HT-29 (cell line): ENCODE results near the gene NFATC3. TPM values are rescaled to one million over a fixed set of nuclear protein-coding genes. Genes with fewer than 3 reads are reported as not detected.
"Not testable (repeated sequence)": the region's sequence is repeated elsewhere in the genome, so short reads cannot be mapped to it uniquely, and the experiment has no call there.

Experiments used
- DNase-seq: peaks from one replicate; pipeline ENCODE4 v3.0.0-alpha.2; 2015; ENCODE audit warnings: low spot score
- total RNA-seq: library from RNA; depleted of rRNA; stranded (reverse); fragments of >200 nt; shearing (Covaris generic); gene quantifications from 2 replicates; pipeline ENCODE4 v1.2.3, GENCODE V29; 2014

The NFATC3 gene
- total RNA-seq, 1 experiment from 2014 or later: 20.8 TPM

- DNase-seq: peak; percentile 42
Measured at GRCh38 chr16:68116256-68116867, 31.2 kb downstream of the NFATC3 start.

DNA sequence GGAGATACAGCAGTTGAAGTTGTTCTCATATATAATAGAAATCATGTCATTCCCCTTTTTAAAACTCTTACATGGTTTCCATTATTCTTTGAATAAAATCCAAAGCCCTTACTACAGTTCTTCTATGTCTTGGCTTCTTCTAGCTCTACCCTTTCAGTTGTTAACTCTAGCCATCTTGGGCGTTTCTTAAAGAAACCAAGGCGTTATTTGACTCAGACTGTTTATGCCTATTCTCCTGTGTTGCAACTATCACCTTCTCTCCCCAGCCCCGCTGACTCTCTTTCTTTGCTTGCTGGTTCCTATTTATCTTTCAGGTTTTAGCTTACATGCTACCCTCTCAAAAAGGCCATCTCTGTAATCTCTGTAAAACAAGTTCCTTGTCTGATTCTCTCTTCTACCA is 32.7 kb downstream of the NFATC3 start:
- no peak for DNase-seq

- not testable (repeated sequence) for DNase-seq
Measured at GRCh38 chr16:68118954-68119353, 33.8 kb downstream of the NFATC3 start.

DNA sequence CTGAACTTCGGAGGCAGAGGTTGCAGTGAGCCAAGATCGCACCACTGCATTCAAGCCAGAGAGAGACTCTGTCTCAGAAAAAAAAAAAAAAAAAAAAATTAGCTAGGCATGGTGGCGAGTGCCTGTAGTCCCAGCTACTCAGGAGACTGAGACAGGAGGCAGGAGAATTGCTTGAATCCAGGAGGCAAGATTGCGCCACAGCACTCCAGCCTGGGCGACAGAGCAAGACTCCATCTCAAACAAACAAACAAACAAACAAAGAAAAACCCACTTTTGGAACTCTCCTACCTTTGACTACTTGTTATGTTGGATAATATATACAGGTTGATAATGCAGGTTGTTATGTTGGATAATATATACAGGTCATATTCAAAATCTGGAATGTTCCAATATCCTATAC is 35.3 kb downstream of the NFATC3 start:
- DNase-seq: not testable (repeated sequence)

GRCh38 chr16:68126395-68126794 is 41.2 kb downstream of the NFATC3 start:
- no peak for DNase-seq

DNA sequence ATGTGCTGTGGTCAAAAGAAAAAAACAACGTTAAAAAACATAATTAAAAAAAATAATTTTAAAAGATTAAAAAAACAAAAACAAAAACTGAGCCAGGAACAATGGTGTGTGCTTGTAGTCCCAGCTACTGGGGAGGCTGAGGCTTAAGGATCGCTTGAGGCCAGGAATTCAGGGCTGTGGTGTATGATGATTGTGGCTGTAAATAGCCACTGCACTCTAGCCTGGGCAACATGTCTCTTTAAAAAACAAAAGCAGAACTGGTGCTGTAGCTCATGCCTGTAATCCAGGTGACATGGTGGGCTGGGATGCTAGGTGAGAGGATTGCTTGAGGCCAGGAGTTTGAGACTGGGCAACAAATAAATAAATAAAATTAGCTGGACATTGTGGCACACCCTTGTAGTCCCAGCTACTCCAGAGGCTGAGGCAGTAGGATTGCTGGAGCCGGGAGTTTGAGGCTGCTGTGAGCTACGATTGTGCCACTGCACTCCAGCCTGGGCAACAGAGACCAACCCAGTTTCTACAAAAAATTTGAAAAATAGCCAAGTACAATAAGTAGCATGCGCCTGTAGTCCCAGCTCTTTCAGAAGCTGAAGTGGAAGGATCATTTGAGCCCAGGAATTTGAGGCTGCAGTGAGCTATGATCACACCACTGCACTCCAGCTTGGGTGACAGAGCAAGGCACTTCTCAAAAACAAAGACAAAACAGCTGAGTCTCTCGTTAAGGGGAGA is 43.6 kb downstream of the NFATC3 start:
- no peak for DNase-seq

DNA sequence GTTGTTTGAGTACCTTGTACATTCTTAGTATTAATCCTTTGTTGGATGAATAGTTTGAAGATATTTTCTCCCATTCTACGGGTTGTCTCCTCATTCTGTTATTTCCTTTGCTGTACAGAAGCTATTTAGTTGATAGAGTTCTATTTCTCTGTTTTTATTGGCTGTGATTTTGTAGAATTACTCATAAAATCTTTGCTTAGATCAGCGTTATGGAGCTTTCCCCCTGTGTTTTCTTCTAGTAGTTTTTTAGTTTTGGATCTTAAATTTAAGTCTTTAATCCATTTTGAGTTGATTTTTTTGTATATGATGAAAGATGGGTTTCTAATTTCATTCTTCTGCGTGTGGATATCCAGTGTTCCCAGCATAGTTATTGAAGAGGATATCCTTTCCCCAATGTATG is 45.4 kb downstream of the NFATC3 start:
- DNase-seq: no peak

DNA sequence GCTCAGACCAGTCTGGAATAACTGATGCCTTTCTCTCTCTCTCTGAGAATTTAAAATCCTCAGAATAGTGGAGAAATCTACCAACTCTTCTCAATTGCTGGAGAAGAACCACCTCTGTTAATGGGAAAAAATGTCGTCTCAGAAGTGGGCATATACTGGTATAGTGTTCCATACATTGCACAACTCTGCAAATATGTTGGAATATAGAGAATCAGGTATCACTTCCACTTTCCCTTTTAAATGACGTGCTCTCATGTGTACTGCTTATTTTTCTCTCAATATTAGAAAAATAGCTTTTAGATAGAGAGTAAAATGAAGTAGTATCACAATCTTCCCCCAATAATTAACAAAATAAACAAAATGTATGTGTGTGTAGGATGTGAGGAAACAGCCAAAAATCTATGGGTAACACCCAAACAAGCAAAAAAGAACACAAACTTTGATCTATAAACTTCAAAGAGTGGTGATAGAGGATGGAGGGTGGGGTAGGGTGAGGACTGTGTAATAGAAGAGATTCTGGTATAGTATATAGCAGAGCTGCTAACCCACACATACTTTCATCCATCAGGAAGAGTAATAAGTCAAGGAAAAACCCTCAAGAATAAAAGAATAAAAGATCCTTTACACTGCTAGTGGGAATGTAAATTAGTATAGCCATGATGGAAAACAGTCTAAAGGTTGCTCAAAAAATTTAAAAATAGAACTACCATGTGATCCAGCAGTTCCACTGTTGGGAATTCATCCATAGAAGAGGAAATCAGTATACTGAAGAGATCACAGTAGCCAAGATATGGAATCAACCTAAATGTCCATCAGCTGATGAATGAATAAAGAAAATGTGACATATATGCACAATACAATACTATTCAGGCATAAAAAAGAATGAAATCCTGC is 46.9 kb downstream of the NFATC3 start:
- no peak for DNase-seq

DNA sequence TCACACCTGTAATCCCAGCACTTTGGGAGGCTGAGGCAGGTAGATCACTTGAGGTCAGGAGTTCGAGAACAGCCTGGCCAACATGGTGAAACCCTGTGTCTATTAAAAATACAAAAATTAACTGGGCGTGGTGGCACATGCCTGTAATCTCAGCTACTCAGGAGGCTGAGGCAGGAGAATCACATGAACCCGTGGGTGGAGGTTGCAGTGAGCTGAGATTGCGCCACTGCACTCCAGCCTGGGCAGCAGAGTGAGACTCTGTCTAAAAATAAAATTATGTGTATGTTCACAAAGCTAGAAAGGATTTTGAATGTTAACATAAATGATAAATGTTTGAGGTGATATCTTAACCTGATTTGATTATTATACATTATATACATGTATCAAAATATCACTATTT is 47.8 kb downstream of the NFATC3 start:
- not testable (repeated sequence) for DNase-seq

GRCh38 chr16:68134644-68135043 is 49.5 kb downstream of the NFATC3 start:
- no peak for DNase-seq

- DNase-seq: no peak
Measured at GRCh38 chr16:68136515-68136914, 51.3 kb downstream of the NFATC3 start.

- DNase-seq: no peak
Measured at GRCh38 chr16:68144008-68144407, 58.8 kb downstream of the NFATC3 start.

GRCh38 chr16:68146585-68146984 is 61.4 kb downstream of the NFATC3 start:
- DNase-seq: peak; percentile 2

GRCh38 chr16:68147444-68147843 is 62.3 kb downstream of the NFATC3 start:
- DNase-seq: no peak

DNA sequence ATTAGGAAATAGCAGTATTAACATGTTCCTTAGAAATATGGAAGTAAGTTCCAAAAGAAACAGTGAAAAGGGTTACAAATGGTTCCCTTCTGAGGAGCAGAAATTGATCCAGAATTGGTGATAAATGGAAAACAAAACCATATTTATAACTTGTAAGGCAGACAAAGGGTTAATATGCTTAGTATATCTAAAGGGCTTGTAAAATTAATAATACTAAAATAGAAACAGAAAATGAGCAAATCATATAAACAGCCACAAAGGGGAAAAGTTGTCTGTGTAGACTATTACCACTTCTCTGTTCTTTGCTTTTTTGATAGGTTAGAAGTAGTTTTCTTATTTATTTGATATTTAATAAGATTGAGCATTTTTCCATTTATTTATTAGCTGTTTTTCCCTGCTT is 64.4 kb downstream of the NFATC3 start:
- no peak for DNase-seq

GRCh38 chr16:68155425-68155824 is 70.3 kb downstream of the NFATC3 start:
- no peak for DNase-seq

GRCh38 chr16:68162413-68162812 is 77.2 kb downstream of the NFATC3 start:
- no peak for DNase-seq

- DNase-seq: not testable (repeated sequence)
Measured at GRCh38 chr16:68163275-68163674, 78.1 kb downstream of the NFATC3 start.

GRCh38 chr16:68166264-68166663 is 81.1 kb downstream of the NFATC3 start:
- DNase-seq: no peak

DNA sequence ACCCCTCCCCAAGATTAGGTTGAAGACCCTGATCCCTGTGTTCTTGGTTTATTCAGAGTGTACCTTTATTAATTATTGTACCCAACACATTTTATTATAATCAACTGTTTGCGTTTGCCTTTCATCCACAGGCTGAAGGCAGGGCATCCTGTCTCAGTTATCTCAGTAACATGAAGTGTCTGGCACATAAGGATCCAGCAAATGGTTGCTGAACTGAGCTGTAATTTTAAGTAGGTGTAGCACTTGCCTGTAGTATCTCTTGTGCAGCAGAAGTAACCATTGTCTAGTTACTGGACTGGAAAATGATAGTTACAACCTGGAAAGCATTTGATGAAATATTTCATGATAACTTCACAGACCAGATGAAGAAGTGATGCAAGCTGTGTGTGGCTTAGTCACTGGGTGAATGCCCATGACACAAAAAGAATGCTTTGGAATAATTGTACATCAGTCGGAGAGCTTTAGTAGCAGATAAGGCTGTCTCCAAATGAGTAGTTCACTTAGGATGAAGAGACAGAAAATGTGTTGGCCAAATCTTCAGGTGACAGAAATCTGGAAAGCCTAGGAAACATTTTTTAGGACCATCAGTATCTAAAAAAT is 94.1 kb downstream of the NFATC3 start:
- no peak for DNase-seq

- DNase-seq: no peak
Measured at GRCh38 chr16:68179855-68180254, 94.7 kb downstream of the NFATC3 start.

DNA sequence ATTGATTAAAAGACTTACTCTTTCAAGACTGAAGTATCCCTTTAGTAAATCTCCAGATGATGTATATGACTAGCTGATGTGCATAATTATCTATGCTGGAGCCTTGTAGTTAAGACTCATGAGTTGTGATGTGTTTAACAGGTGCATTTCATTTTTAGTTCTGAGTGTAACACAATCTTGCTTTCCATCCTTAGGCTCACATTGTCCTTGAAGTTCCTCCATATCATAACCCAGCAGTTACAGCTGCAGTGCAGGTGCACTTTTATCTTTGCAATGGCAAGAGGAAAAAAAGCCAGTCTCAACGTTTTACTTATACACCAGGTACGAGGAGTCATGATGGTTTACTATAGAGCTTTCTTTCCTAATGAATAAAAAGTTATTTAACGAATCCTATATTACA is 97.9 kb downstream of the NFATC3 start:
- DNase-seq: no peak
